GM18517 (cell line): ENCODE data around the gene TARS1.
A peak's percentile ranks its signal among the peaks of the same experiment; 100 is the strongest.

ENCODE experiments used
- ATAC-seq: cut with Tn5 transposase; IDR thresholded peaks from one replicate; pipeline ENCODE4 v1.9.1; 2021; ENCODE audit warnings: mild to moderate bottlenecking, moderate library complexity; ENCODE audit not compliant: unreplicated experiment

The TARS1 gene

DNA sequence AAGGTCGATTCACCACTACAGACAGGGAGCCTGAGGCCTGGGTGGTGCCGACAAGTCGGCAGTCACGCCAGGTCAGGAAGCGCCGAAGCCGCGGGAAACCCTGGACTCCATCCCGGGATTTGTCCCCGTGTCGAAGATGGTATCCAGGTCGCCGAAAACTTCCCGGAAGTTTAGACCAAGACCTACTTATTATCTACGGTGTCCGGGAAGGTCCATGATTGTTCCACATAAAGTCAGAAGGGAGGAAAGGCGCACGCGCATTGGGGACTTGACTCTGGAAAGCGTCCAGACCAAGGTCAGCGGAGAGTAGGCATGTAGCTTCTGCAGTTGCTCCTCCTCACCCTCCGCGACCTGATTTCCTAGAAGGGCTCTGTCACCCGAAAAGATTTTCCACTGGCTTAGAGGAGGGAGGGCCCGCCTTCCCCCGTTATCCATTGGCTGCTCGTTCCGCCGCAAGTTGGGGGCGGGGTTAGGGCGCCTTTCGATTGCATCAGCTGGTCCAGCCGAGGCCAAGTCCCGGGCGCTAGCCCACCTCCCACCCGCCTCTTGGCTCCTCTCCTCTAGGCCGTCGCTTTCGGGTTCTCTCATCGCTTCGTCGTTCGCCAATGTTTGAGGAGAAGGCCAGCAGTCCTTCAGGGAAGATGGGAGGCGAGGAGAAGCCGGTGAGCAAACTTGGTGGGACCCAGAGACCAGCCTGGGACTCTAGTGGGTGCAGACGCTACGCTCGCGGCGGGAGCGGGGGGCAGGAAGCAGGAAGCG lies at the start of gene TARS1:
TARS1 (plus strand) TSS at position 484 of the 759 bp plus-strand sequence; CDS start at position 606, 122 bp downstream.
- peak; percentile 93 for ATAC-seq

DNA sequence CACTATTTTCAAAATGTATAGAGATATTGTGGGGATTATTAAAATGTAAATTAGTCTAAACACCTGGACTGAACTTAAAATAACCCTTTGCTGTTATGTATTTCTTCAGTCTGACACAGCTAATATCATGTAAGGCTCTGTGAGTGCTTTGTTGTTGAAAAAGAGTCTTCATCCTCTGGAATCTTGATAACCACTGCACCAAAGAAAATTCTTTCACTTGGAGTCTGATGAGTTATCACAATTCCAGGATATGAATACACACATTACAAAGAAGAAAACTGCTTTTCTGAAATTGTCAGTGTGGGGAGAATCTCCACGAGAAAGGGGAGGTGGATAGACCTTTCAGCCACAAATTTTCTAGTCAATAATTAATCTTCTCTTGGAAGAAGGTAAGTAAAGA lies 42.3 kb upstream of the TARS1 start:
- ATAC-seq: no peak

DNA sequence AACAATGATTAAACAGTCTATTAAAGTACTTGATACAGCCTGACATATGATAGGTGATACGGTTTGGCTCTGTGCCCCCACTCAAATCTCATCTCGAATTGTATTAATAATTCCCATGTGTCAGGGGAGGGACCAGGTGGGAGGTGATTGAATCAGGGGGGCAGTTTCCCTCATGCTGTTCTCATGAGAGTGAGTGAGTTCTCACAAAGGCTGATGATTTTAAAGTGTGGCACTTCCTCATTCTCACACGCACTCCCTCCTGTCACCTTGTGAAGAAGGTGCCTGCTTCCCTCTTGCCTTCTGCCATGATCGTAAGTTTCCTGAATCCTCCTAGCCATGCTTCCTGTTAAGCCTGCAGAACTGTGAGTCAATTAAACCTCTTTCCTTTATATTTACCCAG lies 40.1 kb upstream of the TARS1 start:
- no peak for ATAC-seq

DNA sequence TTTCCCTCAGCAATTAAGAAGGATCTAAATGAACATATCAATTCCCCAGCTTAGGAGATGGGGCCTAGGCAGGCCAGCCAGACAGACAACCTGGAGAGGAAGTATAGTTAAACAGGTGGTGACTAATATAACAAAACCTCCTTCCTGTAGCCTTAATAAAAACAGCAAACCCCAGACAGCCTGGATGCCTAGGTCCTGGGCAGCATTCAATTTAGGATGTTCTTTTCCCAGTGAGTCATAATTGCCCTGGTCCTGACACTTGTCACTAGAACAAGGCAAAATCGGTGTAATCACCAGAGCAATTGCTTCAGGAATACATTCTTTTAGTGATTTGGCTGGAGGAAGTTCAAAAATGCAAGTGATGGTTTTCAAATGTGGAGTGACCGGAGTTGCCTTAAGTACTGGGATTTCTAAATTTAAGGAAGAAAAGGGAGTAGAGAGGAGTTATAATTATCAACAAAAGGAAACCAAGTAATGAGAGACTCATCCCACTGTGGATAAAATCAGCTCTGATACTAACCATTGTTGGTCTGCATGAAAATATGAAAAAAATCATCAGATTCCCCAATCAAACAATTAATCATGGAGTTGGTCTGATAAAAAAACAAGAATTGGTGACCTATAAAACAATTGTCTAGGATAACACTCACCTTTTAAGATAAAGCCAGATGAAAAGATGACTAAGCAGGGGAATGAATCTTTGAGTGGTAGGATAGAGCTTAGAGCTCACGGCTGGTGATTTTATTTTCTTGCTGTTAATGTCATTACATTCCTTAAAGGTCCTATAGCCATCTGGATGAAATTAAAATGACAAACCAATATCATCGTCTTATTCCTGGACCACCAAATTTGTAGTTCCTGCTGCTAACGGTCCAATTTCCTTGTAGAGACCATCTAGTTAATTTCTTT lies 39.0 kb upstream of the TARS1 start:
- ATAC-seq: no peak

DNA sequence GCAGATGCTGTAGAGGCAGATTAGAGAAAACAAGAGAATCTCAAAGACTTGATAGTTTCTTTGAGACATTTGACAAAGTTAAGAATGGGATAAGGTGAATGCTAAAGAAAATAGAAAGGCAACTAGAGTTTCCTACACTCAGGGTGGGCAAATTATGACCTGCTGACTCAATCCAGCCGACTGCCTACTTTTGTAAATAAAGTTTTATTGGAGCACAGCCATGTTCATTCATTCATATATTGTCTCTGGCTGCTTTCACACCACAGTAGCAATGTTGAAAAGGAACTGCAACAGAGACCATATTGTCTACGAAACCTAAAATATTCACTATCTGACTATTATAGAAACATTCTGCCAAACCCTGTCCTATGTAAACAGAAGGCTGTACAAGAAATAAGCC lies 37.6 kb upstream of the TARS1 start:
- ATAC-seq: no peak

DNA sequence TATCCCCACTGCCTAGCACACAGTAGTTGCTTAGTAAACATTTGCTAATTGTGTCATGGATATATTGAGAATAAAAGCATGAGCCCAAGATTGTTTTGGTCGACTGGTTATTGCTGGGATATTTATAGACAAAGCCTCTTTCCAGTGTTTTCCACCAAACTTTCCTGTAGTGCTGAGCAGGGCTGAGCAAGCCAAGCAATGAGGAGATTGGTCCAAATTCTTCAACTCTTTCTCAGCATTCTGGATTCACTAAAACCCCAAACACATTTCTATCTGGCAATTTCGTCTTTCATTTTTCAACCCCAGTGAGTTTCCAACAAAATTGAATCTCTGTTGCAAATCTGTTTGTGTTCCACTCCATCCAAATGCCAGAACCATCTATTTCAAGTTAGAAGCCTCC lies 31.9 kb upstream of the TARS1 start:
- ATAC-seq: no peak

DNA sequence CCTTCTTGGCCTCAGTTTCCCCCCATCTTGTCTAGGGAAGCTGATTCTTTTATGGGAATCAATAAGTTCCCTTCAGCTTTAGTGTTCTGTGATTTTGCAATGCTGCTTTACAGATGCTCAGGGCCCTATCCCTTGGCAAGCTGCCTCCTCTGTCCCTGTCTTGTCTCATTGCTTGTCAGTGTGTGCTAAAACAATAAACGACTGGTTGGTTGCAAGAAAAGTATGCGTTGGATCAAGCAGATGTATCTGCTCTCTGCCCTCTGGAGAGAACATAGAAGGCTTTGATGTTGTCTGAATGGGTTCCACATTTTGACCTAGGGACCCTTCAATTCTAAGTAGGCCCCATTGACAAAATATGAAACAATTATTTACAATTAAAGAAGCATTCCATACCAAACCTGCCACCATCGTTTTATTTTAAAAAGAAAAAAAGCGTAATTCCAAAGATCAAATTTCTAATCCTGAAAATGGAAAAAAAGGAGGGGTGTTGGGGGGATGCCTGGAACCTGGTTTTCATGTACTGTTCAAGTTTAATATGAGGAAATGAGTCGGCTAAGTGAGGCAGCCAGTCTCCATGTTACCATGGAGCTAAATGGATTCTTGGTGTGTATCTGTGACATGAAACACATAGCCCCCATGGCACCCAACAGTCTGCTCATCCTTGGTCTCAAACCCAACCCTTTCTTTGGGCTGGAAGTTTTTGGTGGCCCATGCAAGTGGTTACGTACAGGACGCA lies 31.2 kb upstream of the TARS1 start:
- ATAC-seq: no peak

DNA sequence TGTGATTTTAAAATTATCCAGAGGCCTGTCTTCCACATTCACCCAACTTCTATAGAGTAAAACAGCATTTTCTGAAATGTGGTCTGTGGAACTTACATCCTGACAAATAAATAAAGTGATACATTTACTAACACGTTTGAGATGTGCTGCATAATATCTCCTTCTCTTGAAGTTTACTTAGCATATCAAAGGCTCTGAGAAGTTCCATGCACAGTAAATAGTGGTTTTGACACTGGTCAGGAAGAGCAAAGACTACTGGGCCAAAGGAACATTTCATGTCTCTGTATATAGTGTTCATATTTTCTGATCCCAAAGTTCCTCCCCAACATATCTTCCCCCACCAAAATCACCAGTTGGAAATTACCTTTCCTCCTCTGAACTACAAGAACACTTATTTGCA lies 30.5 kb upstream of the TARS1 start:
- no peak for ATAC-seq

DNA sequence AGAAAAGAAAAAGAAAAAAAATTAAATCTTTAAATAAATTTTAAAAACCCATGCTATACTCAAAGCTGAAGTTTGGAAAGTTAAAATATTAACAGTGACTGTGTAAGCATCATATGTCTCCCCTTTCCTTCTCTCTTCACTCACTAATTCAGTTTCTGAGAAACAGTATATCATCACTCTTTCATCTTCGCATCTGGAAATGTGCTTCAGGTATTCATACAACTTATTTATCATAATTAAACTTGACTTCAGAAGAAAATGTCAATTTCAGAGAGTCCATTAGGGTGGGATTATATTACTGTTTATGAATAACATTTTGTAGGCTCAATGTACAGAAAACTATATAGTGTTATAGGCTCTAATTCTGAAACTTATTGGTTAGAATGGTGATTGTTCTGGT lies 29.3 kb upstream of the TARS1 start:
- ATAC-seq: no peak

DNA sequence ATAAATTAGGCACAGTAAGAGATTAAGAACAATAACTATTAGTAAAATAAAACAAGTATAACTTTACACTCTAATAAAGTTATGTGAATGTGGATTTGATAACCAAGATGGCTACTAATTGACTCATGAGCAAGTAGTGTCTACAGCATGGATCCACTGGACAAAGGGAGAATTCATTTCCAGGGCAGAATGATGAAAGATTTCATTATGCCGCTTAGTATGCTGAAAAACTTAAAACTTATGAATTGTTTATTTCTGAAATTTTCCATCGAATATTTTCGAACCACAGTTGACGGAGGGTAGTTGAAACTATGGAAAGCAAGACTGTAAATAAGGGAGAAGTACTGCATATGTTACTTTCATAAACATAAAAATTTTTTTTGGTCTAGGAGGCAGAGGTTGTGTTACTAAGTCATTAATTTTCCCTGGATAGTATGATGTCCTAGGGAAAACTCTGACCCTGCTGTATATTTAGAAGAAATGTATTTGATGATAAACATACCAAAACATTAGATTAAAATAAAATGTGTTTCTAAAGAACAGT lies 24.9 kb upstream of the TARS1 start:
- ATAC-seq: no peak

DNA sequence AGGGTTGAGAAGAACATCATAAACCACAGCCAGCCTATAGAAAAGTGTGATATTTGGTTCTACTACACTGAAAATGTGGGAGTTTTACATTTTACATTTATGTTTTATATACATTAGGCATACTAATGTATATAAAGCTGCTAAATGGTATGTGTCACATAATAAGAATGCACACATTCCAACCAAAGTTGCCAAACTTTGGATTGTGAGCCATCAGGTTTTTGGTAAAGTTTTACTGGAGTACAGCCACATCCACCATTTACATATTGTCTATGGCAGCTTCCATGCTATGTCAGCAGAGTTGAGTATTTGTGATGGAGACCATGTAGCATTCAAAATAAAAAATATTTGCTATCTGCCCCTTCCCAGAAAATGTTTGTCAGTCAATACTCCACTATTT lies 23.1 kb upstream of the TARS1 start:
- ATAC-seq: no peak

DNA sequence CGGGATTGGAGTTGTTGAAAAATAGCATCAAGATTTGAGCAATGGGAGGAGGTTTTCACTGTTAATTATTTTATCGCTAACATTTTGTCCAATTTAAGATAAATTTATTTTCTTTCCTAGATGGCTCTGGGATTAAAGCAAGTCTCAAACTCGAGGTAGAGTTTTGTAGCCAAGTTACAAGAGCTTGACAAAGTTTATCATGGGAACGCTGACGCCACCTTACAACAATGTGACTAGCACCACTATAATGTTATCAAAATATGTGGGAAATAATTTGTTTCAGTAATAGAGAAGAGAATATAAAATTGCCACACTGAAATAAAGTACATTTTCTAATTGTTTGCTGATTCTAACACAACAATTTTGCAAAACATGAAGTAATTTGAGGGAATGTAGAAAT lies 19.8 kb upstream of the TARS1 start:
- ATAC-seq: no peak

DNA sequence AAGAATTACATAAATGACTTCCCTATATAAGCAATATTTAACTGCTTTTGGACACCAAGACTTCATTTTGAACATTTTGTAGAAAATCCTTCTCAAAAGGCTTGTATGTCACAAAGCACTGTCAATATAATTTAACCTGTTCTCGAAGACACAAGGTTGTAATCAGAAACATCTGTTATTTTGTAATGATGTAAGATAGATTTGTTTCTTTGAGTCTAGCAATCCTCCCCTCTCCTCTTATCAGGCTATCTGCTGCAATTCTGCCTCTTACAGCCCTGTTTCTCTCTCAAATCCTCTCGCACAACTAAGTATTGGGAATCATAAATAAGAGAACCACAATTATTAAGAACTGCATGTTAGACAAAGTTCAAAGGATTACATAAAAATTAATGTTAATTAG lies 18.6 kb upstream of the TARS1 start:
- no peak for ATAC-seq

DNA sequence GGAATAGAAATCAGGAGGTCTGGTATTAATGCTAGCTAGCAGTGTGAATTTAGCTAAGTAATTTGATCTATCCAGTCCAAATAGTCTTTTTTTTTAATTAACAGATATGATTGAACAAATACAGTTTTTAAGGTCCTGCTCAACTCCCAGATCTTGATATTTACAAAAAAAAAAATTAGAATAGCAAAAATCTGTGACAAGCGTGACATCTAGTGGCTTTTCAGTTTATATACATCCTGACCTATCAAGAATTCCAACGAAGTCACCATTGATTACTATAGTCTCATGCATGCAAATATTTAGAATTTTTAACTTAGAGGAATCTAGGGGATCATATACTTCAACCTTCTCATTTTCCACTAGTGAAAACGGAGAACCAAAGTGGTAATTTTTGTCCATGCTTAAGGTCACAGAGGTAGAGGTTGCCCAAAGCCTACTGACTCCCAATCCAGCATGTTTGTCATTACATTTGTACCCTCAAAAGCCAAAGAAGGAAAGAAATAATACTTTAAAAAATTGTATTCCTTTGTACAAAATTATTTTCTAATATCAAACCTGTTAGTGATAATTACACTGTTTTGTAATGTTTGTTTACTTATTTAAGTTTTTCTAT lies 17.6 kb upstream of the TARS1 start:
- ATAC-seq: no peak

DNA sequence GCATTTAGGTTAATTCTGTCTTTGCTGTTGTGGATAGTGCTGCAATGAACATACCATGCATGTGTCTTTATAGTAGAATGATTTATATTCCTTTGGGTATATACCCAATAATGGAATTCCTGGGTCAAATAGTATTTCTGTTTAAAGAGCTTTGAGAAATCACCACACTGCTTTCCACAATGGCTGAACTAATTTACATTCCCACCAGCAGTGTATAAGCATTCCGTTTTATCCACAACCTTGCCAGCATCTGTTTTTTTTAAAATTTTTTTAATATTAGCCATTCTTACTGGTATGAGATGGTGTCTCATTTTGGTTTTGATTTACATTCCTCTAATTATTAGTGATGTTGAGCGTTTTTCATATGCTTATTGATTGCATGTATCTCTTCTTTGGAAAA lies 15.5 kb upstream of the TARS1 start:
- ATAC-seq: no peak

DNA sequence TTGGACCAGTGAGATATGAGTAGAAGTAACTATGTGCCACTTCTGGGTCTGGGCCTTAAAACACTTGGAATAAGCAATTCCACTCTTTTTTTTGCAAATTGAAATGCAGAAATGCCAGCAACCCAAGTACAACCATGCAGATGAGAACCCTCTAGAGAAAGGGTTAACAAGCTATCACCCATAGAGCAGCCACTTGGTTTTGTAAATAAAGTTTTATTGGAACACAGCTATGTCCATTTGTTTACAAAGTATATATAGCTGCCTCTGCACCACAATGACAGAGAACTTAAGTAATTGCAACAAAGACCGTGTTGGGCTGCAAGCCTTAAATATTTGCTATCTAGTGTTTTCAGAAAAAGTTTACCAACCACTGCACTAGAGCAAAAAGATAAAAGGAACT lies 9.8 kb upstream of the TARS1 start:
- ATAC-seq: no peak

DNA sequence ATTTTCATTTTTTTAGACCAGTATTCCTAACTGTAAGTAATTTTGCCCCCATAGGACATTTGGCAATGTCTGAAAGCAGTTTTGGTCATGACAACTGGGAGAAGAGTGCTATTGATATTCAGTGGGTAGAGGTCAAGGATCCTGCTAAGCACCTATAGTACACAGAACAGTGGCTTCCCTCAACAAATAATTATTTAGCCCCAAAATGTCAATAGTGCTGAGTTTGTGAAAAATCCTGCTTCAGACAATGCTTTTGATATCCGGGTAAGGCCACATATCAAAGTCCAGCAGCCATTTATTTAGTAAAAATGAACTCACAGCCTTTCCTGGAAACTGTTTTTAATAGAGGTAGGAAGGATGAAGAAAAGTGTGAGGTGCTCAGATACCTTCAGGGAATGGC lies 8.1 kb upstream of the TARS1 start:
- no peak for ATAC-seq

DNA sequence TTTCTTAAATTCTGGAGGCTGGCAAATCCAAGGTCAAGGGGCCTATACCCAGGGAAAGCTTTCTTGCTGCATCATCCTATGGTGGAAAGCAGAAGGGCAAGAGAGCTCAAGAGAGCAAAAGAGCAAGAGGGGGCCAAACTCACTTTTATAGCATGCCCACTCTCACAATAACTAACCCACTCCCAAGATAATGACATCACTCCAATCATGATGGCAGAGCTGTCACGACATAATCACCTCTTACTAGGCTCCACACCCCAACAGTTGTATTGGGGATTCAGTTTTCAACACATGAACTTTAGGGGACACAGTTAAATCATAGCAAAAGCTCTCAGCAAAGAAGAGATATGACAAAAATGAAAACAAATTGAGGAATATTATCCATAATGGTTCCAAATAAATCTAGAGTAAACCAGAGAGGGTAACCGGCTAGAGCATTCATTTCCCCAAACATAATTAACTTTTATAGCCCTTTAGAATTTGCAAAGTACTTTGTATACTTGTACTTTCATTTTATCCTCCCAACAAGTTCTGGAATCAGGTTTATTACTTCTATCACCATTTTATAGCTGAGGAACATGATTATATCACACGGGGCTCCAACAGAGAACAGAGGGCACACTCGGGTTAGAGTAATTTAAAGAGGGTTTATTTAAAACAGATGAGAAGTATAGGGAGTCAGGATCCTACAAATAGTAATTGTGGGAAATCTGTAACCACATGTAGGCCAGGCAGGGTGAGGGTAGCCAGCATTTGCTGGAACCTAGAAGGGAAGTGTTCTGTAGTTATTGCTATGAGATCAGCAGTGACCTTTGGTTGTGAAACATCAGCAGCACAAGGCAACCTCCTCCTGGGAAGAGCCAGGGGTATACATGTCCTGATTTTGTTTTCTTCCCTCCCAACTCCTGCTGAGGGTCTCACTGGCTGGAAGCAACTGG lies 7.2 kb upstream of the TARS1 start:
- no peak for ATAC-seq

DNA sequence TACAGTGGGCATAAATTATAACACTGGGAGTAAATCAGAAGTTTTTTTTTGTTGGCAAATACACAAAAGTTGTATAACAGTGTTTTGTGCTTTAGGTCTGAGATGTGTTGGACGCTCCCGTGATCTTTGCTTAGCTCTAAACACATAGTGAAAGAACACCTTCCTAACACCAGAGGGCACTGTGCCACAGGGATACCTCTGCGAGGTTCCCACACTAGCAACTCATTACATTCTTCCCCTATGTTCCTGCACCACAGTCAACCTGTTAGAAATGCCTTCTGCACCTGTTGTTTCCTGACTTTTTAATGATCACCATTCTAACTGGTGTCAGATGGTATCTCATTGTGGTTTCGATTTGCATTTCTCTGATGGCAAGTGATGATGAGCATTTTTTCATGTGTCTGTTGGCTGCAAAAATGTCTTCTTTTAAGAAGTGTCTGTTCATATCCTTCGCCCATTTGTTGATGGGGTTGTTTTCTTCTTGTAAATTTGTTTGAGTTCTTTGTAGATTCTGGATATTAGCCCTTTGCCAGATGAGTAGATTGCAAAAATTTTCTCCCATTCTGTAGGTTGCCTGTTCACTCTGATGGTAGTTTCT lies 4.8 kb upstream of the TARS1 start:
- peak; percentile 66 for ATAC-seq
